IPS-NIHi7 (cell line): ENCODE data around the gene PAGR1.
A peak's percentile ranks its signal among the peaks of the same experiment; 100 is the strongest.
"Not testable (repeated sequence)": the region's sequence is repeated elsewhere in the genome, so short reads cannot be mapped to it uniquely, and the experiment has no call there.

Source experiments
- DNase-seq: peaks from one replicate; pipeline ENCODE4 v3.0.0; 2012; ENCODE audit warnings: mixed read lengths; ENCODE audit errors: extremely low spot score

Gene PAGR1

GRCh38 chr16:29815793-29816693, at the start of gene PAGR1:
Gene PAGR1 (plus strand): TSS chr16:29816152. CDS start chr16:29816526, 374 bp downstream.
- DNase-seq: peak; percentile 90

DNA sequence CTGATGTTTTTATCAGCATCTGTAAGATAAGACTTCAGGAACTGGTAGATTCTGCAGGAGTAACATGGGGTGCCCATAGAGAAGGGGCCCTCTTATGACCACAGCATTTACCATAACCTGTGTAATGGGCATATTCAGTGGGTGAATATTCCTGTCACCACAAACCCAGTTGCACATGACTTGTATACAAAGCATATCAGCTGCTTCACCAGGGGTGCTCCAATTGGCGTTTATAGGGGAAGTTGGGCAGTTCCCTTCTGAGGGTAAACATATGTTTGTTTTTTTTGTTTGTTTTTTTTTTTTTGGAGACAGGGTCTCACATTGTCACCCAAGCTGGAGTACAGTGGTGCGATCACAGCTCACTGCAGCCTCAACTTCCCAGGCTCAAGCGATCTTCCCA, 49.4 kb upstream of the PAGR1 start:
- no peak for DNase-seq

DNA sequence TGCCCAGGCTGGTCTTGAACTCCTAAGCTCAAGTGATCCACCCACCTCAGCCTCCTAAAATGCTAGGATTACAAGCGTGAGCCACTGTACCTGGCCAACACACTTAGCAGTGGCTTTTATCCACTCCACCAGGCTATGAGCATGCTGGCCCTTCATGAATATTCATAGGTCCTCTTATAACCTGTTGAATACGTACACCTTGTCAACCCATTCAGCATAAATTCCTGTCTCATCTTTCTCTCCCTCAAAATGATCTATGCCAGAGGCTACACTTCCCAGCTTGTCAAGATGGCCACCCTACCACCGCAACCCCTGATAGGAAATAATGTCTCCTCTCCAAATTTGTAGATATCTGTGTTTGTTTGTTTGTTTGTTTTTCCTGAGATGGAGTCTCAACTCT, 48.9 kb upstream of the PAGR1 start:
- no peak for DNase-seq

- DNase-seq: no peak
Observed at GRCh38 chr16:29769507-29769906, 46.4 kb upstream of the PAGR1 start.

DNA sequence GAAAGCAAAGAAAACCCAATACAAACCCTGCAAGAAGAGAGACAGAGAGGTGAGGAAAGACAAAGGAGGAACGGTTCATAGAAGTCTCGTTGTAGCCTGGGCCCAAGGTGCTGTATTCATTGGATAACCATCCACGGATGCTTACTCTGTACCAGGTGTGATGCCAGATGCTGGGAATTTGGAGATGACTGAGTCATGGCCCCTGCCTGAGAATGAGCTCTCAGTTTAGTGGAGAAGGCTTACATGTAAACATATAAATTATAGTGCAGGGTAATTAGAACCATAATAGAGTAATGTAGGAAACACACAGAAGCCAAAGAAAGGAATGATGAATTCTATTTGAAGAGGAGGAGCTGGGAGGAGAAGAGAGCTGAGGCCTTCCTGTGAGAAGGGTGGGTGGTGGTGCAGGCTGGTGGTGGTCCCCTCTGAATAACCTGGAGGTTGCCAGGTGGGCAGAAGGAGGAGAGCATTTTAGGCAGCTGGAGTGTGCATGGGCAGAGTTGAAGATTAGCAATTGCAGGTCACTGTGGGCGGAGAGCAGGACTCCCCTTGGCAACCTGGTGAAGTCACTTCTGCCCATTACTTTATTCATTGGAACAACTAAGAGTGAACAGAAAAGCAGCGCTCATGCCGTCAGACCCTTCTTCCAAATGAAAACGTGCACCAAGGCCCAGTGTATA, 45.6 kb upstream of the PAGR1 start:
- DNase-seq: no peak

- DNase-seq: not testable (repeated sequence)
Observed at GRCh38 chr16:29772330-29772729, 43.6 kb upstream of the PAGR1 start.

DNA sequence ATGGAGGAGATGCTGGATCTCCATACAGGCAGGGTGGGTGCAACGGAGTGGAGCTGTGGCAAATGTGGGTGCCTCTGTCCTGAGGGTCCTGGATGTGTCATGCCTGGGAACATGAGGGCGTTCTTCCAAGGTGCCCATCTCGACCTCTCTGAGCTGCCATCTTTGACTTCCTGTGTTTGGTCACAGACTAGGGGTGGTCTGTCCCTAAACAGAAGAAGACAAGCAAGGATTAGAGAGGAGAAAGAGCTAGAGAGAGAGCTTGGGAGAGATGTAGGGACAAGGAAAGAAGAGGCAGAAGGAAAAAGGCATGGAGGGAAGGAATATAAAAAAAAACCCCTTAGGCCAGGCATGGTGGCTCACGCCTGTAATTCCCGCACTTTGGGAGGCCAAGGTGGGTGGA, 41.2 kb upstream of the PAGR1 start:
- DNase-seq: no peak

GRCh38 chr16:29775742-29776408, 40.1 kb upstream of the PAGR1 start:
- no peak for DNase-seq

- DNase-seq: no peak
Observed at GRCh38 chr16:29777576-29778350, 38.2 kb upstream of the PAGR1 start, which contains the start of gene ZG16. Gene ZG16 (plus strand): TSS chr16:29778256. CDS start chr16:29779267, 1,011 bp downstream.

GRCh38 chr16:29779474-29779873, 36.5 kb upstream of the PAGR1 start:
- no peak for DNase-seq

GRCh38 chr16:29783094-29783953, 32.6 kb upstream of the PAGR1 start:
- not testable (repeated sequence) for DNase-seq

DNA sequence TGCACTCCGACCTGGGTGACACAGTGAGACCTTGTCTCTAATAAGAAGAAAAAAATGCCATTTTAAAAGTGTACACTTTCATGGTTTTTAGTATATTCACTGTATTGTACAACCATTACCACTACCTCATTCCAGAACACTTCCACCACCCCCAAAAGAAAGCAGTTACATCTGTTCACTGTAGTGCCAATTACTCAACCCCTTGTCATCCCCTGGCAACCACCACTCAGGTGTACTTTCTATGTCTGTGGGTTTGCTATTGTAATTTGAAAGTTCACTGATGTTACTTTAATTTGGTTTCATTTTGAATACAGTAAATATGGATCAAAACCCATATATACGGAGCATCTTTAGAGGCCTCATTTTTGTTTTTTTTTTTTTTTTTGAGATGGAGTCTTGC, 31.8 kb upstream of the PAGR1 start:
- DNase-seq: no peak

GRCh38 chr16:29784901-29785500, 31.0 kb upstream of the PAGR1 start:
- DNase-seq: peak; percentile 94

- DNase-seq: not testable (repeated sequence)
Observed at GRCh38 chr16:29787155-29787554, 28.8 kb upstream of the PAGR1 start.

DNA sequence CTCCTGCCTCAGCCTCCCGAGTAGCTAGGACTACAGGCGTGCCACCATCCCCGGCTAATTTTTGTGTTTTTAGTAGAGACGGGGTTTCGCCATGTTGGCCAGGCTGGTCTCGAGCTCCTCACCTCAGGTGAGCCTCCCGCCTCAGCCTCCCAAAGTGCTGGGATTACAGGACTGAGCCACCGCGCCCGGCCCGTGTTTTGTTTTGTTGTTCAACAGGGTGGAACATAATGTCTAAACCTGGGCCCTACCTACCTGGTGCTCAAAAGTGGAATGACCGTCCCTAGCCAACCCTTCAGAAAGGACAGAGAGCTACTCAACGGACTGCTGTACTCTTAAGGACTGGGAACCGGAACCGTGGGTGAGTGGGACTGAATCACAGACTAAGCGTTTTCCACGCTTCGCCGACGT, 26.2 kb upstream of the PAGR1 start:
- DNase-seq: no peak

DNA sequence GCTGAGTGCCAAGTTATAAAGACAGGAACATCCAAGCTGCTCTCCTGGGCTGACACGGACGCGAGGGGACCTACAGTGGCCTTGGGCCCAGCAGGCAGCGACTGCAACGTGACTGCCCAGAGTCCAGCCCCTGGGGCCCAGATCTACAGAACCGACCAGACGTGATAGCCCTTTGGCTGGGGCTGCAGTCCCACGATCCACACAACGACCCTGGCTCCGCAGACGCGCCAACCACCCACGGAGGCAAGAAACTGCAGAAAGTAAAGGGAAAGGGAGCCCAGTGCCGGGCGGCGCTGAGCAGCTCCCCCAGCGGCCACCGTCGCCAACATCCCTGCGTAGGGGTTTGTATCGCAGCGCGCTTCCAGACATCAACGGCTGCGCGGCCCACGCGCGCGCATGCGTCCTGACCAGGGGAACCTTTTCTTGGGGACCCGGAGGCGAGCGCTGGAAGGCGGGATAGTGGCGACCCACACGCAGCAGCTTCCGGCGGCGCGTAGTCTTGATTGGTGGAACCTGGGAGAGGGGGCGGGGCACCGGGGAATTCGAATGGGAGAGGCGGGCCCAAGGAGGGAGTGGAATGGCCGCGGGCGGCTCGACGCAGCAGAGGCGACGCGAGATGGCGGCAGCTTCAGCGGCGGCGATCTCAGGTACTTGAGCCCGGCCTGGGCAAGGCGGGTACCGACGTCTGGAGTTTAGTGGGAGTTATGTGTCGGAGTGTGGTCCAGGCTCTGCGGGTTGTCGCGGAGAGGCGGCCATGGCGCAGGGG, 25.6 kb upstream of the PAGR1 start, which contains the start of gene KIF22:
TSS of gene KIF22 (plus strand) at position 569 of the 766 bp plus-strand sequence. CDS start at position 578, 9 bp downstream.
- peak; percentile 99 for DNase-seq

GRCh38 chr16:29790949-29791844, 24.8 kb upstream of the PAGR1 start:
- DNase-seq: no peak
